ENCODE results near the gene SPATA6L.

GRCh38 chr9:4704129-4704528, 37.8 kb upstream of the SPATA6L start:
- no peak for TF ChIP-seq CTCF (IDR thresholded peaks at IDR 0.05; ENCODE audit: low read length)
- no peak for TF ChIP-seq EZH2 (IDR thresholded peaks at IDR 0.05; ENCODE audit: borderline replicate concordance, low read length)
